Esophagus mucosa (tissue), 1 donor: Measurements from ENCODE around the gene MMP2. TPM values are rescaled to one million over a fixed set of nuclear protein-coding genes. Genes with fewer than 3 reads are reported as not detected.
A peak's percentile ranks its signal among the peaks of the same experiment; 100 is the strongest.

Experiments used
- ATAC-seq: fragments of 200-7000 bp; cut with Tn5 transposase; one replicate; pipeline ENCODE4 v1.9.1; 2020
- total RNA-seq: library from RNA; stranded (reverse); gene quantifications from one replicate; pipeline ENCODE4 v1.2.4, GENCODE V29; 2023
- donor health status: DM: yes; HTN: yes; CAD: no.

Gene MMP2
- total RNA-seq, result 18.5 TPM

DNA sequence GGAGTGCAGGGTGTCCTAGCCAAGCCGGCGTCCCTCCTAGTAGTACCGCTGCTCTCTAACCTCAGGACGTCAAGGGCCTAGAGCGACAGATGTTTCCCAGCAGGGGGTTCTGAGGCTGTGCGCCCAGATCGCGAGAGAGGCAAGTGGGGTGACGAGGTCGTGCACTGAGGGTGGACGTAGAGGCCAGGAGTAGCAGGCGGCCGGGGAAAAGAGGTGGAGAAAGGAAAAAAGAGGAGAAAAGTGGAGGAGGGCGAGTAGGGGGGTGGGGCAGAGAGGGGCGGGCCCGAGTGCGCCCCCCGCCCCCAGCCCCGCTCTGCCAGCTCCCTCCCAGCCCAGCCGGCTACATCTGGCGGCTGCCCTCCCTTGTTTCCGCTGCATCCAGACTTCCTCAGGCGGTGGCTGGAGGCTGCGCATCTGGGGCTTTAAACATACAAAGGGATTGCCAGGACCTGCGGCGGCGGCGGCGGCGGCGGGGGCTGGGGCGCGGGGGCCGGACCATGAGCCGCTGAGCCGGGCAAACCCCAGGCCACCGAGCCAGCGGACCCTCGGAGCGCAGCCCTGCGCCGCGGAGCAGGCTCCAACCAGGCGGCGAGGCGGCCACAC lies at the start of gene MMP2:
Gene MMP2 (plus strand): TSS at position 372 of the 603 bp plus-strand sequence. CDS start 282 bp downstream, outside the sequence.
- no peak for ATAC-seq

DNA sequence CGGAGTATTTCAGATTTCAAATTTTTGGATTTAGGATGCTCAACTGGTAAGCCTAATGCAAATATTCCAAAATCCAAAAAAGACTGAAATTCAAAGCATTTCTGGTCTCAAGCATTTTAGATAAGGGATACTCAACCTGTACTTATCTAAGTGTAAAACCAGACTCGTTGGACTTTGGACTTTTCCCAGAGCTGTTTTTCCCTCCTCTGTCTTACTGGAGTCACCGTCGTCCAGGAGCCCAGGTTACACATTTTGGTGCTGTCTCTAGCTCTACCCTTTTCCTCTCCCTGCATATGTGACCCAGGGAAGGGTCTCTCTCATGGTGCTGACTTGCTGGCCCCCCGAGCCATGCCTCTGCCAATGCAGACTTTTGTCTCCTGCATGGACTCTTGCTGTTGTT lies 46.0 kb upstream of the MMP2 start:
- ATAC-seq, result no peak

DNA sequence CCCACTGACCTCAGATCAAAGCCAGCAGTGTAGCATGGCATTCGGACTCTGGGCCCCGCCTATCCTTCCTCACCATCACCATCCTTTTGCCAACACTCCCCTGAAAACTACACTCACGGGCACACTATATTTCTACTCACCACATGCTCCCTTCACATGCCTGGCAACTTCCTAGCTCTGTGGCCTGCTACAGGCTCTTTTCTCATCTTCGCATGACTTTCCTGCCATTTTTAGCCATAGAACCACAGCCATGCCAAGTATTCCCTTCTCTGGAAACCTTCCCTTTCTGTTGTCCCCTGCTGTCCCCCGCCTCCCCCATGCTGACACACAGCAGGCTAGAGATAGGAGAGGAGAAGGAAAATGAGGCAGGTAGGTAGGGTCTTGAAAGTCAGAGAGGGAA lies 45.5 kb upstream of the MMP2 start:
- ATAC-seq, result no peak

DNA sequence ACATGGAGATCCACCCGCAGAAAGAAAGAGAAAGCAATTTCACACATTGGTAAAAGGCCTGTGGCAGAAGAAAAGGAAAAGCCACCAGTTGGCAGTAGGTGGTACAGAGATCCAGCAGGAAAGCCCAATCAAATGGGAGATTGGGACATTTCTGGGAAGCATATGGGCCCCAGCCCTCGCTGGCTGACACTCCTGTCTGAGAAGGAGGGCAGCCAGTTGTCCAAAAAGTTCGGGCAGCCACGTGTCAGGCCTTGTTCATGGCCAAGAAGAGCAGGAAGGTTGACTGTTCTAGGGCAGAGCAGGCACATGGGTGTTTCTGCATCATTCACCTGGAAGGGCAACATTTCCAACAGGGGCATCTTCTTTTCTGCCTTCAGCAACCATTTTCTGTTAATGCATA lies 45.0 kb upstream of the MMP2 start:
- ATAC-seq, result no peak

DNA sequence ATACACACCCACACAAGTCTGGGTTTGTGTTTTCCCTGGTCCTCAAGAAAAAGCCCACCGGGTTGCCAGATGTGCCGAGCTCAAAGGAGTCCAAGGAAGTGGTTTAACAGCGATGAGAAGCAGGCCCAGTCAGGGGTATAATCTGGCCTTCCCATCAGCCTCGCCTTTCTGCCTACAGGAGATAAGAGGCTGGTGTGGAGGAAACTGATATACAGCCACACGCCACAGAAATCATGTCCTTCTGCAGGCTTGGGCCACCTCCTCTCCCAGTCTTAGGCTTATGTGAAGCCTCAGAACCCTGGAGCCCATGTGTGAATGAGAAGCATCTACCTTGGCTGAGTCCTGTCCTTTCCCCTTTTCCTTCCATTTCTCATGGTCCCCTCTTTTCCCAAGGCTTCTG lies 43.6 kb upstream of the MMP2 start:
- ATAC-seq, result no peak

DNA sequence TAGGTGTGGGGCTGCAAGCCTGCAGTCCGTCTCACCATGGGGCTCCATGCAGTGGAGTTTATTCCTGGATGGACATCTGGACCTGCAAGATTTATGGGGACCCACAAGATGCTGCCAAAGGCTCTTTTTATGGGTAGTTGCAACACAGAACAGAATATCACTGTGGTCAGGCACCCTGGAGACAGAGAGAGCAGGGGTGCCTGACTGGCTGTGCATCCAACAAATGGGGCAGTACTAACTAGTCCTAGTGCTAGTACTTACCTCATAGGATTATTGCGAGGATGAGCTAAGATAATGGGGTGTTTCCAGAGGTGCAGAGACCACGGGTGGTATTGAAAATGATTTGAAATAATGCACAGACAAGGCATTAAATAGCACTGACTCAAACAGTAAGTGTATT lies 42.4 kb upstream of the MMP2 start:
- no peak for ATAC-seq

DNA sequence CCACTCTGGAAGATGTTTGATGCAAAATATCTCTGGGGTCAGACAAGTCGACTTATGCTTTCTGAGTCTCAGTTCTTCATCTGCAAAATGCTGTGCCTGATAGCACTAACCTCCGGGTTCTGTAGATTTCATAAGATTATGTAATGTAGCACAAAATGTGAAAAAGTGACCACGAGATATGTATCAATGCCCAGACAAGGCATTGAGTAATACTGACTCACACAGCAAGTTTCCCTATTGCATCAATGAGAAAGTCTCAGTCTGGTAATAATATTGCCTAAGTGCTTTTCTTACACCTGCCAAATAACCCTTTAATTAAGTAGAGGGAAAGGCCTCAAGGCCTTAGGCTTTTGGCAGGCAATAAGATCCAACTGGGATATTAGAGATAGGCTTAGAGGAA lies 41.4 kb upstream of the MMP2 start:
- peak; percentile 85 for ATAC-seq

DNA sequence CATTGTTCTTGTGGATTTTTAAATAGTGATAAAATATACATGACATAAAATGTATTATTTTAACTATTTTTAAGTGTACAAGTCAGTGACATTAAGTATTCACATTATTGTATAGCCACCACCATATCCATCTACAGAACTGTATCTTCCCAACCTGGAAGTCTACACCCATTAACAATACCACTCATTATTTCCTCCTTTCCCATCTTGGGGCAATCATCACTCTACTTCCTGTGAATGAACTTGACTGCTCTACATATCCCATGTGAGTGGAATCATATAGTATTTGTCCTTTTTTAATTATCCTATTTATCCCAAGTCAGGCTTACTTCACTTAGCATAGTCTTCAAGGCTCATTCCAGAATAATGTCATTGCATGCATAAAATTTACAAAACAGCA lies 40.7 kb upstream of the MMP2 start:
- ATAC-seq, result no peak

DNA sequence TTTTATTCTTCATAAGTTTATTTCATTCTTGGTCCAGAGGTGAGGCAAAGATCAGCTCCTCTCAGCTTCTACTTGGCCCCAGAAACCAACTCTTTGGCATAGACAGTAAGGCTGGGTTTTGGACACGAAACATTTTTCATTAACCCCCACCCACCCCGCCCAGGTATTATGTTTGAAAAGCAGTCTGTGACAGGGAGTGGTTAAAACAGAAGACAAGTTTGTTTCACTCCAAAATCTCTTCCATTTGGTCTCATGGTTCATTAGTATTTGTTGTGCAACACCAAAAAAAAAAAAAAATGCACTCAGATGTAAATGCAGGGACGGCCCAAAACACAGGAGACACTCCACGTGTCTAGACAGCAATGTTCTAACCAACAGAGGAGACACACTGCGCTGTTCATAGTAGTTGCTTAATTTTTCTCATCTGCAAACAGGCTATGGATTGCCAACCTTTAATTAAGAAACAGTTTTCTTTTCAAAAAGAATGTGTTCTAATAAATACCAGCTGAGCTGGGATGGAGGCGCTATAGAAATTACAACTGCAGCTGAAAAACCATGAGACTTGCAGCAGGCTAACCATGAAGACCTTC lies 39.8 kb upstream of the MMP2 start:
- ATAC-seq, result peak; percentile 88

DNA sequence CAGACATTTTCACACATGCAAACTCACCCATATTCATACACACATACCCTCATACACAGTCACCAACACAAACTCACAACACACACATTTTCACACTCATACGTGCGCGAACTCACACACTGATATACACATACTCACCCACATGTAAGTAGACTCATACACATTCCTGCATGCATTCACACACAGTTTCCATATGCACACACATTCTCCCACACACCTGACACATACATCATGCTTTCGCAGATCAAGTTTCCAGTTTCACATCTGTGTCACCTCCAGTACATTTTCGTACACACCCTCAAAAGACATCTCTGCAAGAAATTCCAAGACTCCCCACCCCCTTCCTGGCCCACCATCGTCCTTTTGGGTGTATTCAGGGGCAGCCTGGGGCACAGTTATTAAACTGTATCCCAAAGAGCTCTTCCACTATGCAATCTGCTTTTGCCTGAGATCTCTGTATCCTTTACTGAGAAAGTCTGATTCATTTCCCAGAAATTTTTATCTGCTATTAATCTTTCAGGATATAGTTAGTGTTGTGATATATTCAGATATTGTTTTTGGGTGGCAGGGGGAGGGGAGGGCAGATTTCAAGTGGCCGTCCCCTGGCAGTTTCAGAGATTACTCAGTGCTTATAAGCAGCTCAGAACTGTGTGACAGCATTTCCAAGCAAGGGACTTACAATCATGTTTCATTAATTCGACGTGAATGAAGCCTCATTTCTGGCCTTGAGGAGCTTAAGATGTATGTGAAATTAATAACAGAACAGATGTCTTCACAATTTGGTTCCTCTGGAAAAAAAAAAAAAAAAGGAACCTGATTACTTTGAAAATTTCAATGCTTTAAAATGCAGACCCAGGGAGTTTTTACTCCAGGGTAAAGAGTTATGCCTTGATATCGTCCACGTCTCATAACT lies 35.3 kb upstream of the MMP2 start:
- ATAC-seq, result no peak

DNA sequence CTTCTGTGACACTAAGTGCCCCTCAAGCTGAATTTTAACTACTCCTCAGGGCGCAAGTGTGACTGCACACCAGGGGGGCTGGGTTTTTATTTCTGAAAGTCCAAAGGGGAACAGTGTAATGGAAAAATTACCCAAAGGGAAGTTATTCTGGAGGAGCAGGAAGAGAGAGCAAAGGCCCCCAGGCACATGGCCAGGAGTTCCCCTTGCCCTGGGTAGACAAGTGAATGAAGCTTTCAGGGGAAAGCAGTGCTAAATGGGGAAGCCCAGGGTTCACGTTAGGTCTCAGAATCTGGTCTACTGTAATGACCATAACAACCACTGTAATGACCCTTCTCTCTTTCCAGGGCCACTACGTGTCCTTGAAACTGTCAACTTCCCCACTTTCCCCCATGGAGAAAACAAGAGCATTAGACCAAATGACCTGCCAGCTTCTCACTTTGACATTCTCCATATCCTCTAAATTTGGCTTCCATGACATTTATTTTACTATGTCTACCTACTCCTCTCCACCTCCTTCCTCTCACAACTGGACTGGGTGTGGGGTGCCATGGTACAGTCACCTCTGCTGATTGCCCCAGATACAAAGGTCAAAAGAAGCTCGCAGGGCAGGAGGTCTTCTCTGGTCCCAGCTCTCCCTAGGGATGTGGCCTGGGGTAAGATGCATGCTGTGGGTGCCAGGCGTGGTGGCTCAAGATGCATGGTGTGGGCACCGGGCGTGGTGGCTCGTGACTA lies 34.1 kb upstream of the MMP2 start:
- ATAC-seq, result no peak

DNA sequence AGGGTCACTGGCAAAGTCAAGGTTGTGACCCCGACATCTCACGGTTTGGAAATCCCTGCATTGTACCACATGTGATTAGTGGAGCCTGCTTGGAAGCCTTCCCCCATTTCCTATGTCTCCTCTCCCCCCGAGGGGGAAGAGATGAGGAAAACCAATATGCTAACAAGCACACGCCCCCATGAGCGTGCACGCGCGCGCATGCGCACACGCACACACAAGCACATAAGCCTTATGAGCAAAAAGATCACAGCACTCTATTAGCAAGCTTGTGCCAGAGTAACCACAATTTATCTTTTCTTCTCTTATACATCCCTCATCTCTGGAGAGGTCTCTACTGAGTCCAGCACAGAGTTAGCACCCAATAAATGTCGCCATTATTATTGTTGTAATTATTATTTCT lies 31.8 kb upstream of the MMP2 start:
- no peak for ATAC-seq

DNA sequence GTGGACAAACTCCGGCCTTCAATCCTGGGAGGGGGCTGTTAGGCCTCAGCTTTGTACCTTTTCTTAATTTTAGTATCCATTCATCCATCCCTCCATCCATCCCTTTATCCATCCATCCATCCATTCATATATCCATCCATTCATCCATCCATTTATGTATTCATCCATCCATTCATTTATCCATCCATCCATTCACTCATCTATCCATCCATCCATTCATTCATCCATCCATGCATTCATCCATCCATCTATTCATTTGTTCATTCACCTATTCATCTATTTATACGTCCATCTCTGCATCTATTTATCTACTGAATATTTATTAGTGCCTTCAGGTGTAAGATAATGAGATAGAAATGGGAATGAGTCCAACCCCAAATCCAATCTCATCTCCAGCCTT lies 26.0 kb upstream of the MMP2 start:
- ATAC-seq, result no peak

DNA sequence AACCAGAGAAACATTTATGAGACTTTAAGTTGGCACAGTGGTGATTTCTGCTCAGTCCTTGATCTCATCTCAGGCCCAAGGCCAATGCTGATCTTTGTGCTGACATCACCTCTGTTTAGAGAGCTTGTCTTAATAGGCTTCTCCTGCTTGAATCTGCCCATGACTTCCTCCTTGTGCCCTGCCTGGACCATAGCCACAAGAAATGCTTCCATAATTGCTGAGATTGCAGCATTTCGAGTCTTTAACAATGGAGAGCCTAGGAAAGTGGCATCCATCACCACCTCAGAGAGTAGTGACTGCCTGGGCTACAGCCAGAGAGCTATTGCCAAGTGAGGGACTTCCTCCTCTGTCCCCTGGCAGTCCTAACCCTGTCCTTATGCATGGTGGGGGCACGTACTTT lies 25.1 kb upstream of the MMP2 start:
- ATAC-seq, result peak; percentile 83

DNA sequence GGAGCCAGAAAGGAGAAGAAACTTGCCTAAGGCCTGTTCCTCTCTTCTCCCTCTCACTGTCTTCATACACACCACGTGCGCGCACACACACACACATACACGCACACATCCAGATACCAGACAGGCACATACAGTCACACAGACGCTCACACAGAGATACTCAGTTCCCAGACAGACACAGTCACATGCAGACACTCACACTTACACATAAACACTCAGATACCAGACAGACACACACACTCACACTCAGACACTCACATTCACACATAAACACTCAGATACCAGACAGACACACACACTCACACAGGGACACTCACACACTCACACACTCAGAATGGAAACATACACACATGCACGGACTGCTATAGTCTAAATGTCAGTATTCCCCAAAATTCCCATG lies 24.1 kb upstream of the MMP2 start:
- no peak for ATAC-seq

DNA sequence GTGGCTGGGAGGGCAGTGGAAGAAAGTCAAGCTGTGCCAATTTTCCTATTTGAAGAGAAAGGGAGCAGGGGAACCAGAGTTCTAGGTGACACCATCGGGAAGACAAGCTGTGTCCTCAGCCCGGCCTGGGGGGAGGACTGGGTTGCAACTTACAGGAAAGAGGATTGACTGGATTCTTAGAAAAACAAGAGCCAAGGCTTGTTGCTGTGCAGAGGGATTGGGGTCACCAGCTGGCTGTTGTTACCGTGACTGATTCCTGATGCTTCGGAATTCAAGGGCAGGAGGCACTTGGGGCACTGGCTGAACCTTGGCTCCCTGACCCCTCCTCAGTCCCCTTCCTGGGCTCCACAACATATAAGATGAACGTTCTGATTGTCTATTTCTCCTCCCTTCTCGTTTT lies 16.8 kb upstream of the MMP2 start:
- ATAC-seq, result no peak

DNA sequence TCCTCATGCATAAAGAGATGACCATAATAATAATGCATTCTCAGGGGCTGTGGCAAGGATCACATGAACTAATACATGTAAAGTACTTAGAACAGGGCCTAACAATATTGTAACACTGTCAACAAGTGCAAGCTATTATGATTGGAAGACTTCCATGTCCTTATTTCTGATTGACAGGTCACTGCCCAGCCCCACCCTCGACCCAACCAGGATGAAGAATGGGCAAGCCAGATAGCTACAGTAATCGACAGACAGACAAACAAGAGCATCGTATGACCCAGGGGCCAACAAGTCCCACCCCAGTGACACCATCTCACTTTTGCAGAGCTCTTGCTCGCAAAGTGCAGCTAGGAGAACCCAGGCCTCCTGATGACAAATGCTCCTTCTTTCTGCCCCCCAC lies 14.6 kb upstream of the MMP2 start:
- ATAC-seq, result no peak

DNA sequence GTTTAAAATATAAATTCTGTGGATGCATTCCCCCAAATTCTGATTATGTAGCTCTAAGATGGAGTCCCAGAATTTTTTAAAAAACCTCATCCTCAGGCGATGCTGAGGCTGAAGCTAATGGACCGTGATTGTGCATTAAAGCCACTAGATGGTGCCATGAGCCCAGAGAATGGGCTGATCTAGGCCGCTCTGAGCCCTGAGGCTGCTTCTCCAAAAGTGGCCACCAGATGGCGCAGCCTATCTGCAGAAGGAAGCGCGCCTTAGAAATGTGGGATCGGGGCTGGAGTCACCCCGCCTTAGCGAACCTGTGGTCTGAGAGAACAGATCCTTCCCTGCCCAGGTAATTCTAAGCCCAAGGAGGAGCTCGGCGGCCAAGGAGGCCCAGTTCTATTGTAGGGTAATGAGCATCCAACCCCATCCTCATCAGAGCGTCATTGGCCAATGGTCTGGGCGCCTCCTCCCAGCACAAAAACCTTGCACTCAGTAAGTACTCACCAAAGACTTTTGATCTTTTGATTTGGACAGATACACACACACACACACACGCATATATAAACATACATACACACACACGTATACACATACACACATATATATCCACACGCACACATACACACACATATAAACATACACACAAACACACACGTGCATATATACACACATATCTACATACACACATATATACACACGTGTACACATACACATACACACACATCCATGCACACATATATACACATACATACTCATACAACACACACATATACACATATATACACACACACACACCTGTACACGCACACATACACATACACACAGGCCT lies 13.7 kb upstream of the MMP2 start:
- peak; percentile 95 for ATAC-seq

DNA sequence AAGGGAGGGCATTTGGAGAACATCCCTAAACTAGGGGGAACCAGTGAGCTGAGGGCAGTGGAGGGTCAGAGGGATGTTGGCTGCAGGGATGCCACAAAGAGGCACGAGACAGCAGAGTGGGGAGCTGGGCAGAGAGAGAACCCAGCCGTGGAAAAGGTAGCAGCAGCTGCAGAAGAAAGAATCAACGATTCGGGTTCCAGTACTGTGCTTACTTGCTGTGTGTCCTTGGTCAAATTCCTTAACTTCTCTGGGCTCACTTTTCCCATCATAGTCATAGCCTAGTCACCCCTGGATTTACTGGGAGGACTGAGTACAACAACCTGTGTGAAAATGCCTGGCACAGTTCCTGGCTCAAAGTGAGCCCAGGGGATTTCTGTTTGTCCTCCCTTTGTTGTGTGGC lies 12.8 kb upstream of the MMP2 start:
- no peak for ATAC-seq

DNA sequence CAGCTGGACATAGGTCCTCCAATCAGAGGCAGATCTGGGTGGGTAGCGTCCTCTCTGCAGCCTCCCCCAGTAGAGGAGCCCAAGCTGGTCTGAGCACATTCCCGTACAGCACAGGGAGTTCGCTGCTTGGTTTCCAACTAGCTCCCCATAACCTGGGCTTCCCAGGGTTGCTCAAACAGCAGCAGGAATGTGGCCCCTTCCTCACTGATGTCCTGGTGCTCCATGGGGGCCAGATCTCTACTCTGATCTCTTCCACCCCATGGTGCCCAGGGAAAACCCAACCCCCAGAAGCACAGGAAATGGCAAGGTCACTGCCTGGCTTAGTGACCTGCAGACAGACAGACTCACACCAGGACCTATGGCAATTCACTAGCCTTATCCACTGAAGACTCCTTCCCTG lies 11.1 kb upstream of the MMP2 start:
- no peak for ATAC-seq

DNA sequence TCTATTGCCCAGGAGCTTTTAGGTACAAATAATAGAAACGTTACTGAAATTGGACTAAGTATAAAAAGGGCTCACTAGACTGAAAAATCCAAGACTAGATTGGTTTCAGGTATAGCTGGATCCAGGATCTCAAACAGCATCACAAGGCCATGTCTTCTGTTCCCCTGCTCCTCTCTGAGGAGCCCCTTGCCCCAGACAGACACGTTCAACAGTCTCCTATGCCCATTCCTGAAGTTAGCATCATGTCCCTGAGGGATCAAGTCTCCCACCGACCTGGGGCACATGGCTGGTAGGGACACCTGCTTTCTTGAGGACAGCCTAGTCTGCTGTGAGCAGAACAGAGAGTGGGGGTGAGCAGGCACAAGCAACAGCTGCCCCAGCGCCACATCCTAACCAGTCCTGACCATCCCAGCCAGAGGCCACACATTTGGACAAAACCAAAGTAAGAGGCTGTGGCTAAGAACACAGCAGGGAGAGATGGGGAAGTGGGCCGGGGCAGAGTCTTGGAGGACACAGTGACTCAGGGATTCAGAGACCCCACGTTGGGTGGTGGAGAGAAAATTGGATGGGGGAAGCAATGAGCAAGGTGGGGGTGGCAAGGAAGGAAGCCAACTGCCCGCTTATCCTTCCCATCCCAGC lies 10.5 kb upstream of the MMP2 start:
- no peak for ATAC-seq
